Activated naive CD8-positive, alpha-beta T cell (primary cell): Measurements from ENCODE around the gene PAMR1.

Source experiments
- H3K27ac Mint-ChIP-seq: one replicate; pipeline ENCODE4 v1.8.0; 2021; ENCODE audit warnings: mixed read lengths
- H3K27me3 Mint-ChIP-seq: one replicate; pipeline ENCODE4 v1.8.0; 2021; ENCODE audit warnings: mixed read lengths
- H3K36me3 Mint-ChIP-seq: one replicate; pipeline ENCODE4 v1.8.0; 2021; ENCODE audit warnings: mixed read lengths
- H3K4me1 Mint-ChIP-seq: one replicate; pipeline ENCODE4 v1.8.0; 2021; ENCODE audit warnings: low read depth, mixed read lengths
- H3K4me3 Mint-ChIP-seq: one replicate; pipeline ENCODE4 v1.8.0; 2021; ENCODE audit warnings: mild to moderate bottlenecking, mixed read lengths
- H3K9me3 Mint-ChIP-seq: one replicate; pipeline ENCODE4 v1.8.0; 2021; ENCODE audit warnings: low read depth, mixed read lengths

The PAMR1 gene

DNA sequence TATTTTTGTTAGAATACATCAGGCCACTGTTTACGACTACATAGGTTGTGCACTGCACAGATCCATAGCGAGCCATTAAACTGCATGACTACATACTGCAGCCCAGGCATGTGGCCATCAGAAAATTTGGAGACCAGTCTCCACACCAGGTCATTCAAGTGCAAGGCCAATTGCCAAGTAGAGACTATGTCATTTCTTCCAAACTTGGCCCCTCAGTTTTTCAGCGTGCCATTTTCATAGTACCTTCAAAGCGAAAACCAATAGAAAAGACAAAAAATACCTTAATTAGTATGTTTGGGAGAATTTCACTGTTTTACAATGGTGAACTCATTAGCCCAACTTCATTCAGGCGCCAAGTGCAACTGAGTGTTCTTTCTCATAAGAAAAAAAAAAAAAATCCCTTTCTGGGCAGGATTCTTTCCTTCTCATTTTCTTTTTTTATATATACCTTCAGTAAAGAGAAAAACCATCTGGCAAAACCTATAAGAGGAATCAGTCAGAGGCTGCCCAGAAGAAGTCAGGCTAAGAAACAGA is 30.4 kb downstream of the PAMR1 start:
- Mint-ChIP-seq H3K9me3 (no peaks in the 10 kb centered on the region), H3K4me3 (no peak overlapping the region), H3K4me1 (no peaks in the 10 kb centered on the region), H3K36me3 (no peaks in the 10 kb centered on the region), H3K27ac (no peak overlapping the region), H3K27me3 (peaks cover 7% of the 10 kb centered on the region)

DNA sequence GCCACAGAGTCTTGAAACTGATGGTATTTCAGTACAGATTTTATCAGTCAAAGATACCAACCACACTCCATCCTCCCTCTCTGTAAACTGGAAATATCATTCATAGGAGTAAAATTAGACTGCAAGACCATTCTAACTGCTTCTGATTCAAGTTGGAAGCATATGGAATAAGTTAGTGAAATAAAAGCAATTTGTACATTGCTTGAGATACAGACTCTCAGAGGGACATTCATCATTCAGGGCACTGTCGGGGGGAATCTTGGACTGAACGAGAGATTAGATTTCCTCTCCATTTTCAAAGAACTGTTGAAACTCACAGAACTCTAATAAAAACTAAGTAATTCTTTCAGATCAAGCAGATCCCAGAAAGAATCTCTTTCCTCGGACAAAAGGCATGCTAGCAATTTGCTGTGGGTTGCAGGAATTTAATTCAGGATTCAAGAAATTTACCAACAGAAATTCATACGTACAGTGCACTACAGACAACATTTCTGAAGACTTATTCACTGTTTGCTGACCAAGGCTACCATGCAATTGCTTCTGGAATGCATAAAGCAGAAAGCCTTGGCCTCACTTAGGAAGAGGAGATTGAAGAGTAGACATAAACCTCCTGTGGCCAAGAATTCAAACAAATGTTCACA is 34.1 kb downstream of the PAMR1 start:
- H3K27ac Mint-ChIP-seq = no peak overlapping the region
- no peaks in the 10 kb centered on the region for H3K4me1 Mint-ChIP-seq
- peaks cover 13% of the 10 kb centered on the region for H3K27me3 Mint-ChIP-seq
- no peak overlapping the region for H3K4me3 Mint-ChIP-seq
- no peaks in the 10 kb centered on the region for H3K36me3 Mint-ChIP-seq
- no peaks in the 10 kb centered on the region for H3K9me3 Mint-ChIP-seq

DNA sequence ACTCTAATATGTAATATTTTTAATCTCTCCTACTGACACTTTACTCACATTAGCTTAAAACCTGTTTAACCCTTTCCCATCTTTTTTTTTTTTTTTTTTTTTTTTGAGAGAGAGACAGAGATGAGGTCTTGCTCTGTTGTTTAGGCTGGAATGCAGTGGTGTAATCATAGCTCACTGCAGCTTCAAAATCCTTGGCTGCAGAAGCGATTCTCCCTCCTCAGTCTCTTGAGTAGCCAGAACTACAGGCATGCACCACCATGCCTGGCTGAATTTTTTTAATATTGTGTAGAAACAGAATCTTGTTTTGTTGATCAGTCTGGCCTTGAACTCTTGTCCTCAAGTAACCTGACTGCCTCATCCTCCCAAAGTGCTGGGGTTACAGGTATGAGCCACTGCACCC is 37.3 kb downstream of the PAMR1 start:
- H3K4me3 Mint-ChIP-seq = no peak overlapping the region
- peaks cover 5% of the 10 kb centered on the region for H3K9me3 Mint-ChIP-seq
- H3K4me1 Mint-ChIP-seq = no peaks in the 10 kb centered on the region
- no peak overlapping the region for H3K27ac Mint-ChIP-seq
- H3K27me3 Mint-ChIP-seq = peaks cover 20% of the 10 kb centered on the region
- H3K36me3 Mint-ChIP-seq = no peaks in the 10 kb centered on the region

DNA sequence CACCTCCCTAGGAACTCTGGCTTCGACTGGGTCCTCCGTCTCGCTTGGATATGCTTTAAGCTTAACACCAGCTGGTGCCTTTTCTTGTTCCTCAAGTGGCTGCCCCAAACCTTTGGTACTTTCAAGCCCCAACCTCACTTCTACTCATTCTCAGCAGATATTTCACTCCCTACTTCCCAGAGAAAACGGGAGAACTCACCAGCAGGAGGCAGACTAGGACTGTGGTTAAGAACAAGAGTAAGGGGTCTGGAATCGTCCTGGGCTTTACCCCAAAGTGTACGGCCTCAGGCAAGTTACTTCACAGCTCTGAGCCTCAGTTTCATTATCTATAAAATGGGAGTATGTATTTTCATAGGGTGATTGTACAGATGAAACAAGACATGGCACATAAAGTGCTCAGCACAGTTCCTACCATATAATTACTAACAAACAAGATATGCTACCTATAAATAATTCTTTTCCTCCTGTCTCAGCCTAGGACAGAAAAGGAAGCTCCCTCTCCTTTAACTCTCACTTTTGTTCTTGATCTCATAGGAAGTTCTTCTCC is 37.8 kb downstream of the PAMR1 start:
- peaks cover 10% of the 10 kb centered on the region for H3K9me3 Mint-ChIP-seq
- H3K36me3 Mint-ChIP-seq = peaks cover 3% of the 10 kb centered on the region
- no peak overlapping the region for H3K4me3 Mint-ChIP-seq
- no peaks in the 10 kb centered on the region for H3K4me1 Mint-ChIP-seq
- H3K27ac Mint-ChIP-seq = no peak overlapping the region
- H3K27me3 Mint-ChIP-seq = peaks cover 20% of the 10 kb centered on the region

DNA sequence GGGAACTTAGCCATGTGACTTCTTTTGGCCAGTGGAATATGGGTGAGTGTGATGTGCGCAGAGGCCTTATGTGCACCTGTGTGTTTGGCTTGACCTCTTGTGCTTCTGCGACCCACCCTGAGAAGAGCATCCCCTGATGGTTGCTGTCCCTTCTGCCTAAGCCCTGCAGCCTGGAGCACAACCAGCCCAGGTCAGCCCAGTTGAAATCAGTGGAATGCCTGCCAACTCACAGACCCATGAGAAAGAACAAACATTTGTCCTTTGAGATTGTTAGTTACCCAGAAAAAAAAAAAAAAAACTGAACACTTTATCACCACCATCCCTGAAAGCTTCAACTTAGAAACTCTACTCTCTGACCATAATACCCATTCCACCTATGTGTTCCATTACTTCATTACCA is 38.5 kb downstream of the PAMR1 start:
- peaks cover 3% of the 10 kb centered on the region for H3K36me3 Mint-ChIP-seq
- peaks cover 20% of the 10 kb centered on the region for H3K27me3 Mint-ChIP-seq
- H3K27ac Mint-ChIP-seq = no peak overlapping the region
- H3K4me1 Mint-ChIP-seq = no peaks in the 10 kb centered on the region
- H3K4me3 Mint-ChIP-seq = no peak overlapping the region
- peaks cover 15% of the 10 kb centered on the region for H3K9me3 Mint-ChIP-seq

DNA sequence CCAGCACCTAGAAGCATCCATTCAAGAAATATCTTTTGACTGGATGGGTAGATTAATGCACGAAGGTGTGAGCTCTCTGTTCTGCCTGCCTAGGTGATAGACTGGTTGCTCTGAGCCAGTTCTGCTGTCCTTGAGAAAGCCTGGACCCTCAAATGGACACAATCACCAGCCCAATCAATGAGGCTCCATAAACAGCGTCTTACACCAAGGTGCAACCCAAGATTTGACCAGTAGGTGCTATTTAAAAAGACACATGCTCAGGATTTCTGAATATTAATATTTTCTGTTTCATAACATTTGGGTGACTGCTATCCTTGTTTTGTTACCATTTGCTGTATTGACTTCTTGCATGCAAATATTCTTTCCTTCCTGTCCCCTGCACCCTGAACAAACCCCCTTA is 39.0 kb downstream of the PAMR1 start:
- Mint-ChIP-seq H3K27me3 (peaks cover 20% of the 10 kb centered on the region), H3K36me3 (peaks cover 3% of the 10 kb centered on the region), H3K9me3 (peaks cover 16% of the 10 kb centered on the region), H3K4me1 (no peaks in the 10 kb centered on the region), H3K4me3 (no peak overlapping the region), H3K27ac (no peak overlapping the region)

DNA sequence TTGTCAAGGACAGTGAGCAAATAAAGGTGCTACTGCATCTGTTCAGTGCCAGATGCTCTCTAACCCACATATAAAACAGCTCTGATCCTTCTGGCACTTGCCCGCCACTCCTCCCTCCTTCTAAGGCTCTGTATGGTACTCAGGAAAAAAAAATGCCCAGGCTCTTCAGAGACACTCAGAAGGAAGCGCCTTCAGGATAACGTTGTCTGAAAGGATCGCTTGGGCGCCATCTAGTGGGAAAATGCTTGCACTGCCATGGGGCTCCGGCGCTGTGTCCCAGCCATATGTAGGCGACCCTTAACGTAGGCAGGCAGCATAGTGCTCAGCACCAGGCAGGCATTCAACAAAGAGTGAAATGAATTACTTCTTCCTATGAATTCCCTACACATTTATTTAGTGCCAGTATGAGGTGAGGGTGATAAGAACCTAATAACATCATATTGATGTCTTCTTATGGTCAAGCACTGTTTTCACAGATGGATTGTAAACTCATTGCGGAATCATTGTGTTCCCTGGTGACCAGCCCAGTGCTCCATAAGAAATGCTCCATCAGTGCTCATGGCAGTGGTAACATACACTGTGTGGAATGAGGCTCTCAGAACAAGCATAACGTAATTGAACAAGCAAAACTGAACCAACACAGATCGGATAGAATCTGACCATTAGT is 39.6 kb downstream of the PAMR1 start:
- peaks cover 16% of the 10 kb centered on the region for H3K9me3 Mint-ChIP-seq
- peaks cover 3% of the 10 kb centered on the region for H3K36me3 Mint-ChIP-seq
- no peaks in the 10 kb centered on the region for H3K4me1 Mint-ChIP-seq
- H3K27ac Mint-ChIP-seq = no peak overlapping the region
- no peak overlapping the region for H3K4me3 Mint-ChIP-seq
- peaks cover 22% of the 10 kb centered on the region for H3K27me3 Mint-ChIP-seq

DNA sequence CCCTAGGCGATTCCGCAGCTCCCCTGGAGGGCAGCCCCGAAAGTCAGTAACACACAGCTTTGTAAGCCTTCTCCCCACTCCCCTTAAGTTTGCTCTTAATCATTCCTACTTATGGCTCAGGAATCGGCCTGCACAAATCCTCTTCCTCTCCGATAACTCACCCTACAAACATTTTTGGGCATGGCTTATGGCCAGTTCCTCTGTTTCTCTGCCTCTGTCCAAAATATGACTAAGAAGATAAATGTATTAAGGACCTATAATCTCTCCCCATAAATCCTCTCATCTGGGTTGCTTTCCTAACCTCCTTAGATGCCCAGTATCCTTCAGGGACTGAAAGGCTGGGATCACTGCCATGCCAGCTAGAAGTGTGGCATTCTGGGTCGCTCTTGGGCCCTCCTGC is 41.0 kb downstream of the PAMR1 start:
- peaks cover 16% of the 10 kb centered on the region for H3K9me3 Mint-ChIP-seq
- H3K27me3 Mint-ChIP-seq = peaks cover 24% of the 10 kb centered on the region
- H3K27ac Mint-ChIP-seq = no peak overlapping the region
- H3K4me3 Mint-ChIP-seq = no peak overlapping the region
- H3K4me1 Mint-ChIP-seq = no peaks in the 10 kb centered on the region
- H3K36me3 Mint-ChIP-seq = peaks cover 3% of the 10 kb centered on the region

DNA sequence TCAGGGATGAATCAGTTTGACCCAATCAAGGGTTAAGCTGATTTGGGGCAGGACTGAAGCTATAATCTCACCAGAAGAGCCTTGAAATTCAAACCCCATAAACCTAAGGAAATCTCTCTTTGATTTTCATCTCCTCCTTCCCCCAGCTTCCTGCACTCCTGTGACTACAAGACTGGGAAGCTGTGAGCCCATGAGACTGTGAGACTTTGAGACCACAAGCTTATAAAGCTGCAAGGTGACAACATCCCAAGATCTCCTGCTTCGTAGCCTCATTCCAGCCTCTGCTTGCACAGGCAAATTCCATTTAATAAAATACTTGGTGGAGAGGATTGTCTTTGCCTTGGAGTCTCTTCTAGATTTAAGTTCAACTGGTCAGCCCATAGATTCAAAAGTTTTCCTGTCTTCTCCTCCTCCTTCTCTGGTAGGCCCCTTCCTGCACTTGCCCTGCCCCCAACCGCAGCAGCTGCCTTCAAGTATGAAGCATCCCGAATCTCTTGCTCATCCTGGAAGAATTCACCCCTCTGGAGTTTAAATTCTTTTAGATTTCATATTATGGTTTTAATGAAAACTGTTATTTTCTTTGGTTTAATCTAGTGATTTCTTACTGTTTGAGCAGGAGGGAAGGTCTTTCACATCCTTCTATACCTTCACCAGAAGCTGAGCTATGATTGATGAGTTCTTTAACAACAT is 42.1 kb downstream of the PAMR1 start:
- no peak overlapping the region for H3K4me3 Mint-ChIP-seq

DNA sequence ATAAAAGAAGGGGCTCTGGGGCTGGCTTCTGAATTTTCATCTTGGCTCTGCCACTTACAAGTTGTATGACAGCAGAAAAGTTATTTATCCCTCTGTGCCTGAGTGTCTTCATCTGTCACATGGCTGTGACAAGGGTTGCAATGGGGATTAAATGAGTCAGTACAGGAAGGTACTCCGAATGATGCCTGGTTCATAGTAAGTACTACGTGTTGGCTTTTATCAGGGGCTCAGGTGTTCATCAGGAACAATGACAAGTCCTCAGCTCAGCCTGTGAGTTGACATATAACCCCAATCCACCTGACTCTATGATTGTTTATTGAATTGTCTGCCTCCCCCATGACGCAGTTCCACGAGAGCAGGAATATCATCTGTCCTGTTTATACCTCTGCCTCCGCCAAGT is 45.7 kb downstream of the PAMR1 start:
- H3K9me3 Mint-ChIP-seq = peaks cover 16% of the 10 kb centered on the region
- H3K4me3 Mint-ChIP-seq = no peak overlapping the region
- H3K27me3 Mint-ChIP-seq = peaks cover 16% of the 10 kb centered on the region
- no peak overlapping the region for H3K27ac Mint-ChIP-seq
- peaks cover 3% of the 10 kb centered on the region for H3K36me3 Mint-ChIP-seq
- H3K4me1 Mint-ChIP-seq = no peaks in the 10 kb centered on the region

More for the DNA sequence above, 42.1 kb downstream of the PAMR1 start:
- H3K36me3 Mint-ChIP-seq = peaks cover 3% of the 10 kb centered on the region
- H3K27me3 Mint-ChIP-seq = peaks cover 24% of the 10 kb centered on the region
- peaks cover 16% of the 10 kb centered on the region for H3K9me3 Mint-ChIP-seq
- H3K27ac Mint-ChIP-seq = no peak overlapping the region
- H3K4me1 Mint-ChIP-seq = no peaks in the 10 kb centered on the region

DNA sequence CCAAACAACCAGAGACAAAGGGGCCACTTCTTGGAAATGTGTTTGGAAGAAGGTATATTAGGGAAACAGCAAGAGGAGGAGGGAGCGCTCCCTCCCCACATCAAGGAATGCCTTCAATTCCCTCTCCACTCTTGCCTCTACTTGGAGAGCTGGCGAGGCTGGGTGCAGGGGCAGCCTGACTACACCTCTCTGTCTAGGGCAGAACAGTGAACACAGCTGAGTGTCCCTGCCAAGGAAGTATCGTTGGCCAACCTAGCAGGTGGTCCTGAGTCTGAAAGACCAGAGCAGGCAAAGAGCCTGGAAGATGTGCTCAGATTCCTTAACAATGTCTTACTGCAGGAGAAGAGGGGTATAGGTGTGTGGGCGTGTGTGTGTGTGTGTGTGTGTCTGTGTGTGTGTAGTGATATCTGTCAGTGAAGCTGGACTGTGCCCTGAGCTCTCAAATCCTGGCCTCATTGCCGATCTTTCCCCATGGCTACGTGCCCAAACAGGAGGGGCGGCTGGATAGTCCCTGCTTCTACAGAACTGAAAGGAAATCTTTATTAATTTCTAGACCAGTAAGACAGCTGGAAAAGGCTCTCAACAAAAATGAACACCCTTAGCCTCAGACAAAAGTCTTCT is 46.8 kb downstream of the PAMR1 start:
- H3K4me3 Mint-ChIP-seq = no peak overlapping the region
- peaks cover 11% of the 10 kb centered on the region for H3K27me3 Mint-ChIP-seq
- H3K4me1 Mint-ChIP-seq = no peaks in the 10 kb centered on the region
- H3K27ac Mint-ChIP-seq = no peak overlapping the region
- H3K36me3 Mint-ChIP-seq = peaks cover 3% of the 10 kb centered on the region
- H3K9me3 Mint-ChIP-seq = peaks cover 16% of the 10 kb centered on the region

DNA sequence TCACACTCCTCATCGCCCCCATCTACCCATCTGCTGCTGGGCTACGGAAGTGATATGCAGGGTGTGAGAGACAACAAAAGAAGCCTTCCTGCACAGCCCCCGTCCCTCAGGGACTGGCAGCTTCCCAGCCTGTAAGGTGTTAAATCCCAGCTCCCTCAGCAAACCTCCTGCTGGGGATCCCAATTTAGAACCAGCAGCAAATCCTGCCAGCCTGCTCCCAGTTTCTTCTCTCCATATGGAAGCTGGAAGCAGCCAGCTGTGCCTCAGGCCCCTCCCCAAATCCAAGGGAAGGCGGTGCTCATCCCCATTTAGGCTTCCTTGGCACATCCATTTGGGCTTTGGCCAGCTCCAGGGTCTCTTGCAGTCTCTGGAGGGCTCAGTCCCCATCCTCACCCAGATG is 47.5 kb downstream of the PAMR1 start:
- Mint-ChIP-seq H3K4me1 (no peaks in the 10 kb centered on the region), H3K9me3 (peaks cover 10% of the 10 kb centered on the region), H3K36me3 (peaks cover 3% of the 10 kb centered on the region), H3K27me3 (peaks cover 11% of the 10 kb centered on the region), H3K4me3 (no peak overlapping the region), H3K27ac (no peak overlapping the region)

DNA sequence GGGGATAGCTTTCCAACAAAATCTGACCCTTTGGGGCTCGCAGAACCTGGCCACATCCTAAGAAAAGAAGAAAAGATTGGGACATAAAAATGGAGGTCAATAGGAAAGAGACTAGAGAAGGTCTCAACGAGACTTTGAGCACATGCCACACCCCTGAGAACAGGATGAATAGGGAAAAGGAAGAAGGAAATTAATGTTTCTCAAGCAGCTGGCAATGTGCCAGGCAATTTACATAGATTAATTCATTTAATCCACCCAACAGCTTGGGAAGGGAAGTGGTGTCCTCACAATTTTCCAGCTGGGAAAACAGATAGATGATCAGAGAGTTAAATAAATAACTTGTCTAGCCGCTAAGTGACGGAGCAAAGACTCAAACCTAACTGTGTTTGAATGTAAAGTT is 50.7 kb downstream of the PAMR1 start:
- Mint-ChIP-seq H3K36me3 (no peaks in the 10 kb centered on the region), H3K9me3 (no peaks in the 10 kb centered on the region), H3K4me1 (no peaks in the 10 kb centered on the region), H3K27me3 (peaks cover 6% of the 10 kb centered on the region), H3K27ac (no peak overlapping the region), H3K4me3 (no peak overlapping the region)

DNA sequence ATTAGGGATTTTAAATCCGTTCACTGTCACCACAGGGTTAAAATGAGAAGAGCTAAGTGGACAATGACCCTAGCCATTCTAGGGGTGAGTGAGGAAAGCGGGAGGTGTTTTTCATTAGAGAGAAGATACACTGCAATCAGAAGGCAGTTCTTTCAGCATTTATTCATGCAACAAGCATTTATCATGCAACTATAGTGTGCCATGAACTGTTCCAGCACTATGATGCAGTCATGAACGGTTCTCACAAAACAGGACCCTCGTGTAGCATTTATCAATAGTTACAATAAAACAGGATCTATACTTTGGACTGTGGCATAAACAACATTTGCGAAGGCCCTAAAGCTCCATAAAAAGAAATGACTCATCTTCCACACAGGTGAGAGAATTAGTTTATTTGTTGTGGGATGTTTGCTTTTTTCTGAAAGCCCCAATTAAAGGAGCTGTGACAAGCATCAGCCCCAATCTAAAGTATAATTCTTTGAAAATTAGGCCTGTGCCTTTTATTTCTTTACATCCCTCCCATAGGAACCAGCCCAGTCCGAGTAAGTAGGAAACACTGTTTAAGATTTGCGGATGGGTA is 51.5 kb downstream of the PAMR1 start:
- Mint-ChIP-seq H3K4me1 (no peaks in the 10 kb centered on the region), H3K4me3 (no peak overlapping the region), H3K27ac (no peak overlapping the region), H3K9me3 (no peaks in the 10 kb centered on the region), H3K36me3 (no peaks in the 10 kb centered on the region), H3K27me3 (peaks cover 6% of the 10 kb centered on the region)
